Glomerular endothelial cell (primary cell): ENCODE measurements around the gene SAXO1. TPM values are rescaled to one million over a fixed set of nuclear protein-coding genes. Genes with fewer than 3 reads are reported as not detected.
"Not testable (repeated sequence)": the region's sequence is repeated elsewhere in the genome, so short reads cannot be mapped to it uniquely, and the experiment has no call there.

Experiments
- DNase-seq: peaks from one replicate; pipeline ENCODE4 v3.0.0-alpha.2; 2011; ENCODE audit warnings: low read depth, low spot score; ENCODE audit errors: extremely low read depth
- total RNA-seq: library from RNA; depleted of rRNA; stranded (reverse); fragments of >200 nt; gene quantifications from 2 replicates; pipeline ENCODE4 v1.2.3, GENCODE V29; 2015

Gene SAXO1
- total RNA-seq, 1 donor from 2014 or later = not detected

GRCh38 chr9:19000133-19000532 is 32.9 kb downstream of the SAXO1 start:
- DNase-seq = no peak

GRCh38 chr9:18999173-18999785 is 33.7 kb downstream of the SAXO1 start:
- DNase-seq = no peak

DNA sequence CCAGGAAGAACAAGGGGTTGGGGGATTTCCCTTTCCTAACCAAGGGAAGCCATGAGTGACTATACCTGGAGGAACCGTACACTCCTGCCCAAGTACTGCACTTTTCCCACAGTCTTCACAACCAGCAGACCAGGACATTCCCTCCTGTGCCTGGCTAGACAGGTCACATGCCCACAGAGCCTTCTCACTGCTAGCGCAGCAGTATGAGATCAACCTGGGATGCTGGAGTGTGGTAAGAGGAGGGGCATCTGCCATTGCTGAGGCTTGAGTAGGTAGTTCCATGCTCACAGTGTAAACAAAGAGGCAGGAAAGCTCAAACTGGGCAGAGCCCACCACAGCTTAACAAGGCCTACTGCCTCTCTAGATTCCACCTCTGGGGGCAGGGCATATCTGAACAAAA is 35.9 kb downstream of the SAXO1 start:
- no peak for DNase-seq

- DNase-seq = no peak
These were observed 36.8 kb downstream of the SAXO1 start for GRCh38 chr9:18996211-18996610.

DNA sequence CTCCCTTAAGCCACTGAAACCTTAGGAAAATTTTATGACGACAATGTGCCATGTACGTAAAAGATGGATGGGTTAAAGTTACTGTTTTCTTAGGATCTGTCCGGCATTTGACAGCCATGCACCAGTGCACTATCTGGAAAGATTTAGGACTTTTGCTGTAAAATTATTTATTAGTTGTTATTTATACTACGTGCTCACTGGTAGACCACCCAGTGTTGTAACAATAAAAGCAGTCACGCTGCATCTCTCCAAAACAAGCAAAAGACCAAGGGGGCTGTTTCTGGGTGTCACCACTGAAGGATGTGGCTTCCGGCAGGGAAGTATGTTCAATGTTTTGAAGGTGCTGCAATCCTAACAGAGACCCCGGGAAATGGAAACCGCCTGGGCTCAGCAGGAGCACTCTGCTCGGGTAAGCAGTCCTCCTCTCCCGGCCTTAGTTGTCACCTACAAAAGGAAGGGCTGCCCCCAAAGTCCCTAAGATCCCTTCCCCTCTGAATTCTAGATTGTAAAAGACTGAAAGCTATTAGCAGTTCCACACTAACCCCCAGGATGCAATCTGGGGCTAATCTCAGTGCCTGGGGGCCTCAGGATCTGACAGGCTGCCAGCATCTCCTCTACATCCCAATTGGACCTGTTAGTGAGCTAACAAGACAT is 38.6 kb downstream of the SAXO1 start:
- DNase-seq = no peak

GRCh38 chr9:18991197-18991596 is 41.8 kb downstream of the SAXO1 start:
- not testable (repeated sequence) for DNase-seq

- DNase-seq = no peak
These were observed 42.5 kb downstream of the SAXO1 start for GRCh38 chr9:18990494-18990893.

DNA sequence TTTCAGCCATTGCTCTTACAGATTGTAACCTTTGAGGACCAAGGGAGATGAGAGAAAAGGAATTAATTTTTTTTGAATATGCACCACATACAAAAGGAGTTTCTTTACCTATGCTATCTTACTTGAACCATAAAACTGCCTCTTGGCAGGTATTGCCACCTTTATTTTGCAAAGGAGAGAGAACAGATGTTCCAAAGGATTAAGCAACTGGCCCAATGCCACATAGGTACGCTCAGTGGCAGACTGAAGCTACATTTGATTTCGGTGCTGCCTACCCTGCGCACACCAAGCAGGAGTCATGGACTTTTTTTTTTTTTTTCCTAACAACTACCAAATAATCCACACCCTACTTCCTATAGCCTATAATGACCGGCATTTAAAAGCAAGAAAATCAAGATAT is 43.1 kb downstream of the SAXO1 start:
- DNase-seq = no peak

DNA sequence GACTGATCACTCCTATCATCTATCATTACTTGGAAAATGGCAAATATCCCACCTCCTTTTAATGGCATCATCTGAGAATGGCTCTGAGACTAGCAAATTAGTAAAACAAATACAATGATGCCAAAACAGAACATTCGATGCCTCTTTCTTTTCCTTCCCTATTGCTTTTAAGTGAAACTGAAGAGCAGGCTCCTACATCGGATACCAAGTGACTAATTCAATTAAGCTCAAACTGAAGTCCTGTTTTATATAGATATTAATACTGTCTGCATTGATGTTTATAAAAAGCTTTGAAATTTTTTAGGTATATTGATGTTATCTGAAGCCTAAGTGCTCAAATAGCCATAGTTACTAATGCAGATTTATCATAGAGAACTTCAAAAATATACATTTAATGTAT is 43.9 kb downstream of the SAXO1 start:
- DNase-seq = no peak

- no peak for DNase-seq
These were observed 45.0 kb downstream of the SAXO1 start for GRCh38 chr9:18988003-18988402.

DNA sequence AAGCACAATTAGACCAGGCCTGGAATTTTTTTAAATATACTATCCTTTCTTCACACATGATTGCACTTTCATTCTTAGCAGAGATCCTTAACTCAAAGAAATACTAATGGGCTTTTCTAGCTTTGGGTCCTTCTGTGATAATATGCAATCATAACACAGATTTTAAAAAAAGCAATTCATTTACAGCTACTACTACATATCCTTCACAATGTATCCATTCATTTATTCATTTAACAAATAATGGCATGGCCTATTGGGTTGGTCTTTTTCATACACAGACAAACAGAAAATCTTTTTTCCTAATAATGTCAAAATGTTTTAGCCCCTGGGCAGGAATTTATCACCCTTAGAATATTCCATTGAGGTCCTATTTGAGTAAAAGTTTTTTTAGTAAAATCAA is 47.0 kb downstream of the SAXO1 start:
- no peak for DNase-seq

DNA sequence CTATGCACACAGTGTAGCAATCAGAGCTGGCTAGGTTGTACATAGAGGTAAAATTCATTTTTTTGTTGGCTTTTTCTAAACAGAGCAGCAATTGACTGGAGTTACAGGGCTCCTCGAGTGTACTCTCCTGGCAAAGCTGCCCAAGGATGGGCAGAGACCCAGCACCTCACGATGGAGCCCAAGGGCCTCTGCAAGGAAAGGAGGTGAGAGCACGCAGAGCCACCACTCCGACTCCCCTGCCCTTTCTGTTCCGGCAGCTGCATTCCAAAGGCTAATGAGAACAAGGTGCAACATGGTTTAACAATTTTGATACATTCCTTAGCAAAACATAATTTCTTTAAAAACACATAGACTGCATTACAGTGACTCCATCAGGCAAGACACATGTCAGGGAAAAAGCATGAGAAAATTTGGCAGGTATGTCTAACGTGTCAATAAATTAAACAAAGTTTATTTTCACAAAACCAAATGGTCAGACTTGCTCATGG is 47.5 kb downstream of the SAXO1 start:
- no peak for DNase-seq

- no peak for DNase-seq
These were observed 50.8 kb downstream of the SAXO1 start for GRCh38 chr9:18982262-18982620.

DNA sequence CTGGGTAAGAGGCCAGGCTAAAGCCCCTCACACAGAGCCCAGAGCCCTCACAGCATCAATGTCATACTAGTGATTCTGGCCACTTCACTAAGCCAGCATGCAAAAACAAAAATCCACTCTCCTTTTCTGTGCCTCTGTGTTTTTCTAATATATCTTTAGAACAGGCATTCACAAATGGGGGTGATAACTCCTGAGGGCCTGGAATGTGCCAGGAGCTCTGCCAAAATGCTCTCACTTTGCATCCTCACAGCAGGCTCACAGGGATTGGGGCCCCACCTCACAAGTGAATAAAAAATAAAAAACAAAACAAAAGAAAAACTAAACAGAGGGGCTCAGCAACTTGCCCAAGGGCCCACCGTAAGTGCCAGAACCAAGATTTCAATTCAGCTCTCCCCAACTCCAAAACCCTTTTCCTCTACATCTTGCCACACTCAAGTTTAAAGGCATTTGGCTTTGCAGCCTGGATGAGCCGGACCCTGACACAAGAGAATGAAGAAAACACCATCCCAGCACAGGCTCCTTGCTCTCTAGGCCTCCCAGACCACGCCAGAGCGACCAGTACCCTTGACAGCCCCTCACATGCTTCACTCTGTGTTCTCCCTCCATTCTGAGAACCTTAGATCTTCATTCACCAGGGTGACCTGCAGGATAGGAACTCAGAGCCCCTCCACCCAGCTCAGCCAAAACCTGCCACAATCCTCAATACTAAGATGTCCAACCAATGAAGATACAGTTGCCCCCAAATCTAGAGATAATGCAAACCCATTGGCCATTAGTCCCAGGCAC is 51.3 kb downstream of the SAXO1 start:
- no peak for DNase-seq

GRCh38 chr9:18980189-18980588 is 52.8 kb downstream of the SAXO1 start:
- no peak for DNase-seq

- no peak for DNase-seq
These were observed 53.6 kb downstream of the SAXO1 start for GRCh38 chr9:18979367-18979766.

DNA sequence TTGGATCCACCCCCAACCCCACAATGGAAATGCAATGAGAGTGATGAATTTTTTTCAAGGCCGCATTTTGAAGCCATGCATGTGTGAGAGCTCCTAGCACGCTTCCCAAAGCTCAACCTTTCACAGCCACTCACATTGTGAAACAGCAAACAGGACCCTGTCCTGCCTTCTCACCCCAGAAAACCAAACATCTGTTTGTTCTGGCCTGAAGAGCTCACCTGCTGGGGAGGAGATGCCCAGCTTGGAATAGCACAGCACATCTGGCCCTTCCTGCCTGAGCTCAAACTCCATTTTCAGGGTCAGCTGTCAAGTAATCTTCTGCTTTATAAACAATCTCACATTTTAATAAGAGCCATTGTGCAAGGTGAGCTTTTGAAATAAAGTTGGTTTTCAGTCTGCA is 54.8 kb downstream of the SAXO1 start:
- DNase-seq = no peak

DNA sequence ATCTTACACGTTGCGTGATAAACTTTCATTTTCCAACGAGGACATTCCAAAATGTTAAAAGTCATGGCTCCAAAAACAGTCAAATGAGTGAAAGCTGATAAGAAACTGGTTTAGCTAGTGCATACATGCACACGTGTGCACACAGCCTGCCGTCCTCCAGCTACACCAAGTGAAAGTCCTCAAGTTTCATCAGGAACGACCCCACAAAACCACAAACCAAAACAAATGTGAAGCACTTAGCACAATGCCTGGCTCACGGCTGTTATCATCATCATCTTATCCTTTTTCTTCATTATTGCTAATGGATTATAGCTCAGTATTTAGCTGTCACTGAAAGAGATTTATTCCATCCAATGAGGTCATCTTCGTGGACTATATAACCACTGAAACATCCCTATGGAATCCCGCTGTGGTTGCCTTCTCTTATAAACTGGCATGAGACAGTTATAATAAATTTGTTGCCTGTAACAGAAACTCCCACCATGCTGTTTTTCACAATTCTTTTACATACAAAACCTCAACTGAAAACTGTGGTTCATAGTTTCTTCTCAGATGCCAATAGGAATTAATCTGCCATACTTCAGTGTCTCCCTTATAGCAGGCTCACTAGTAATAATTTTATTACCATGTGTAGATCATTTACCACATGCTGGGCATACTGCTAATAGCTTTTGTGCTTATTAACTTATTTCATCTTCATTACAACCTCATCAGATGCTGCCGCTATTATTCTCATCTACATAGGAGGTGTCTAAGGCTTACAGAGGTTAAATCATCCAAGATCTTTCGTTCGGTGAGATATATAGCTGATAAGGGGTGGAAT is 56.1 kb downstream of the SAXO1 start:
- no peak for DNase-seq

DNA sequence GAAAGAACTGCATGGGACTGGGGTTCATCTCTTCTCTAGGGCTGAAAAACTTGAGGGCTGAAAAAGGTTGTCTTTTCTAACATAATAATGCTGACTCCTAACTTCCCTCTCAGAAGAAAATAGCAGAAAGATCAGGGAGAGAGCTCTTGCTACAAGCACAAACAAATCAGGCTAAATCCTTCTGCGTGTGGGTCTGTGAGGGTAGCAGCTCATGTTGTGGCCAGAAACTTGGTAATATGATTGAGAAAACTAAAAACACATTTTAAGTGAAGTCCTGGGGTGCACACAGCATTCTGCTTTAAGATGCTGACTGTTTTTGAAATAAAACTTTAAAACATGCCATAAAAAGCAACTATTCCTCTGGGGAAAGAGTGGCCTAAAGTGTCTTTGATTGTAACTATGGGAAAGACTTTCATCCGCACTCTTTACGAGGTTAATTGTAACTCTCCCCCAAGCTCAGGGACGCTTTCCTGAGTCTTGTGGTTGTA is 56.7 kb downstream of the SAXO1 start:
- DNase-seq = no peak

DNA sequence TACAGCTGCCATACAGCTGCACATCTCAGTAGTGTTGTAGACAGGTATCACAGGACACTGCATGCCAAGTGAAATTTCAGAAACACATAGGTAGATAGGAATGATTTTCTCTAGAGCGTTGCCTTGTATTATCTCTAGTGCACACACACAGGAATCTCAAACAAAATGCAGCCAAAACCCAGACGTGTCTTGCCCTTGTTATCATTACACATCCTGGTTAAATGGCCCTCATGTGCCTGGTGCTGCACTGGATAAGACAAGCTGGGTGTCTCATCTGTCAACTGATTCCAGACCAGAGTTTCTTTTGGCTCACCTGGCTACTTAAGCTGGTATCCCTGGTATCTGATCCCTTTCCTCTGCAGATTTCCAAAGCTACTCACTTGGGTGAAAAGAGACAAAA is 59.7 kb downstream of the SAXO1 start:
- DNase-seq = no peak

GRCh38 chr9:18972675-18973074 is 60.3 kb downstream of the SAXO1 start:
- DNase-seq = no peak
